GM21447 (cell line): ENCODE data around the gene CDK6.

Experiments
- ATAC-seq: cut with Tn5 transposase; IDR thresholded peaks from one replicate; pipeline ENCODE4 v1.9.1; 2021; ENCODE audit not compliant: unreplicated experiment

The CDK6 gene

GRCh38 chr7:92848441-92848840 is 12.1 kb upstream of the CDK6 start:
- no peak for ATAC-seq

GRCh38 chr7:92847305-92847704 is 10.9 kb upstream of the CDK6 start:
- ATAC-seq: no peak

- ATAC-seq: no peak
Measured at GRCh38 chr7:92845736-92846135, 9.4 kb upstream of the CDK6 start.

GRCh38 chr7:92843781-92844180 is 7.4 kb upstream of the CDK6 start:
- no peak for ATAC-seq

GRCh38 chr7:92843034-92843760 is 6.8 kb upstream of the CDK6 start:
- ATAC-seq: no peak

- ATAC-seq: no peak
Measured at GRCh38 chr7:92841192-92841591, 4.8 kb upstream of the CDK6 start.

- no peak for ATAC-seq
Measured at GRCh38 chr7:92840316-92840715, 3.9 kb upstream of the CDK6 start.

GRCh38 chr7:92839901-92840300 is 3.5 kb upstream of the CDK6 start:
- no peak for ATAC-seq

- ATAC-seq: no peak
Measured at GRCh38 chr7:92838934-92839333, 2.6 kb upstream of the CDK6 start.

- no peak for ATAC-seq
Measured at GRCh38 chr7:92837000-92837749, 802 bp upstream of the CDK6 start.

GRCh38 chr7:92835851-92836488 is 403 bp downstream of the CDK6 start:
- ATAC-seq: no peak

GRCh38 chr7:92835261-92835850 is 1.0 kb downstream of the CDK6 start:
- no peak for ATAC-seq

GRCh38 chr7:92834507-92835260 is 1.7 kb downstream of the CDK6 start:
- no peak for ATAC-seq

GRCh38 chr7:92833766-92834506 is 2.4 kb downstream of the CDK6 start:
- peak; percentile 47 for ATAC-seq

GRCh38 chr7:92833024-92833765 is 3.2 kb downstream of the CDK6 start:
- peak; percentile 49 for ATAC-seq

- peak; percentile 1 for ATAC-seq
Measured at GRCh38 chr7:92832534-92833023, 3.8 kb downstream of the CDK6 start.

- no peak for ATAC-seq
Measured at GRCh38 chr7:92831716-92832533, 4.4 kb downstream of the CDK6 start.

GRCh38 chr7:92830532-92831110 is 5.8 kb downstream of the CDK6 start:
- ATAC-seq: no peak
